Effector memory CD4-positive, alpha-beta T cell (primary cell): Measurements from ENCODE around the gene NLRC5.
"Not testable (repeated sequence)": the region's sequence is repeated elsewhere in the genome, so short reads cannot be mapped to it uniquely, and the experiment has no call there.

Experiments used
- DNase-seq, 3 donors: peaks; one replicate each; pipeline ENCODE4 v3.0.0-alpha.2; 2020
- H3K27ac ChIP-seq: 2 replicates; pipeline ENCODE4 v1.7.0; 2013; ENCODE audit warnings: mild to moderate bottlenecking, low read length, moderate library complexity; ENCODE audit not compliant: insufficient read depth, poor library complexity, severe bottlenecking
- H3K27me3 ChIP-seq: replicated peaks from 2 replicates; pipeline ENCODE4 v1.7.0; 2013; ENCODE audit warnings: mild to moderate bottlenecking, low read length; ENCODE audit not compliant: insufficient read depth, control insufficient read depth, poor library complexity, severe bottlenecking
- H3K36me3 ChIP-seq: 2 replicates; pipeline ENCODE4 v1.7.0; 2013; ENCODE audit warnings: mild to moderate bottlenecking, low read length, moderate library complexity; ENCODE audit not compliant: control insufficient read depth, insufficient read depth
- H3K4me1 ChIP-seq: 2 replicates; pipeline ENCODE4 v1.7.0; 2013; ENCODE audit warnings: low read length, mild to moderate bottlenecking; ENCODE audit not compliant: control insufficient read depth, insufficient read depth, poor library complexity, severe bottlenecking
- H3K4me3 ChIP-seq: 2 replicates; pipeline ENCODE4 v1.7.0; 2013; ENCODE audit warnings: low read length, low read depth, mild to moderate bottlenecking; ENCODE audit not compliant: insufficient read depth, poor library complexity, severe bottlenecking
- H3K9me3 ChIP-seq: 2 replicates; pipeline ENCODE4 v1.7.0; 2013; ENCODE audit warnings: mild to moderate bottlenecking, low read length, moderate library complexity; ENCODE audit not compliant: control insufficient read depth

The NLRC5 gene

GRCh38 chr16:57054771-57055170 lies 65.4 kb downstream of the NLRC5 start:
- H3K36me3 ChIP-seq, result peaks cover 76% of the 10 kb centered on the region
- no peak overlapping the region for H3K27ac ChIP-seq
- no peaks in the 10 kb centered on the region for H3K27me3 ChIP-seq
- no peak for DNase-seq
- no peaks in the 10 kb centered on the region for H3K9me3 ChIP-seq
- H3K4me1 ChIP-seq, result no peaks in the 10 kb centered on the region
- H3K4me3 ChIP-seq, result no peak overlapping the region

GRCh38 chr16:57055671-57056070 lies 66.3 kb downstream of the NLRC5 start:
- Histone ChIP-seq H3K27ac (no peak overlapping the region), H3K27me3 (no peaks in the 10 kb centered on the region), H3K36me3 (peaks cover 76% of the 10 kb centered on the region), H3K9me3 (no peaks in the 10 kb centered on the region), H3K4me1 (no peaks in the 10 kb centered on the region), H3K4me3 (no peak overlapping the region)
- DNase-seq, result no peak

GRCh38 chr16:57058291-57058861 lies 69.0 kb downstream of the NLRC5 start:
- H3K4me3 ChIP-seq, result no peak overlapping the region
- no peaks in the 10 kb centered on the region for H3K27me3 ChIP-seq
- peaks cover 76% of the 10 kb centered on the region for H3K36me3 ChIP-seq
- no peaks in the 10 kb centered on the region for H3K4me1 ChIP-seq
- no peaks in the 10 kb centered on the region for H3K9me3 ChIP-seq
- no peak for DNase-seq
- no peak overlapping the region for H3K27ac ChIP-seq

- Histone ChIP-seq H3K9me3 (no peaks in the 10 kb centered on the region), H3K27me3 (no peaks in the 10 kb centered on the region), H3K27ac (peak overlapping the region; percentile 16), H3K4me3 (no peak overlapping the region), H3K36me3 (peaks cover 64% of the 10 kb centered on the region), H3K4me1 (no peaks in the 10 kb centered on the region)
- DNase-seq, result no peak
Measured at GRCh38 chr16:57060323-57061083, 71.1 kb downstream of the NLRC5 start.

- no peaks in the 10 kb centered on the region for H3K27me3 ChIP-seq
- DNase-seq, result no peak
- no peak overlapping the region for H3K4me3 ChIP-seq
- peaks cover 60% of the 10 kb centered on the region for H3K36me3 ChIP-seq
- no peaks in the 10 kb centered on the region for H3K9me3 ChIP-seq
- no peak overlapping the region for H3K27ac ChIP-seq
- H3K4me1 ChIP-seq, result no peaks in the 10 kb centered on the region
Measured at GRCh38 chr16:57061084-57061905, 71.9 kb downstream of the NLRC5 start.

GRCh38 chr16:57062329-57062728 lies 73.0 kb downstream of the NLRC5 start:
- no peak overlapping the region for H3K4me3 ChIP-seq
- H3K9me3 ChIP-seq, result no peaks in the 10 kb centered on the region
- no peaks in the 10 kb centered on the region for H3K4me1 ChIP-seq
- peaks cover 68% of the 10 kb centered on the region for H3K36me3 ChIP-seq
- no peak overlapping the region for H3K27ac ChIP-seq
- no peak for DNase-seq
- H3K27me3 ChIP-seq, result no peaks in the 10 kb centered on the region

- H3K4me3 ChIP-seq, H3K9me3 ChIP-seq, H3K27ac ChIP-seq, H3K4me1 ChIP-seq, H3K27me3 ChIP-seq, DNase-seq: not testable (repeated sequence)
- peaks cover 68% of the 10 kb centered on the region for H3K36me3 ChIP-seq
Measured at GRCh38 chr16:57063189-57063588, 73.8 kb downstream of the NLRC5 start.

- Histone ChIP-seq H3K4me1 (no peaks in the 10 kb centered on the region), H3K9me3 (no peaks in the 10 kb centered on the region), H3K27ac (peak overlapping the region; percentile 22), H3K4me3 (no peak overlapping the region), H3K27me3 (no peaks in the 10 kb centered on the region), H3K36me3 (peaks cover 65% of the 10 kb centered on the region)
- no peak for DNase-seq
Measured at GRCh38 chr16:57064995-57065394, 75.6 kb downstream of the NLRC5 start.

GRCh38 chr16:57066625-57067024 lies 77.3 kb downstream of the NLRC5 start:
- H3K27me3 ChIP-seq, result no peaks in the 10 kb centered on the region
- no peak overlapping the region for H3K27ac ChIP-seq

GRCh38 chr16:57067347-57067746 lies 78.0 kb downstream of the NLRC5 start:
- H3K4me3 ChIP-seq, result no peak overlapping the region
- DNase-seq, result no peak
- H3K4me1 ChIP-seq, result no peaks in the 10 kb centered on the region
- no peaks in the 10 kb centered on the region for H3K9me3 ChIP-seq
- H3K27me3 ChIP-seq, result no peaks in the 10 kb centered on the region
- peaks cover 62% of the 10 kb centered on the region for H3K36me3 ChIP-seq
- H3K27ac ChIP-seq, result no peak overlapping the region

More at GRCh38 chr16:57066625-57067024, 77.3 kb downstream of the NLRC5 start:
- H3K4me3 ChIP-seq, result no peak overlapping the region
- no peak for DNase-seq
- no peaks in the 10 kb centered on the region for H3K4me1 ChIP-seq
- peaks cover 60% of the 10 kb centered on the region for H3K36me3 ChIP-seq
- H3K9me3 ChIP-seq, result no peaks in the 10 kb centered on the region
